HG02798 (cell line): ENCODE measurements around the gene OAT.
A peak's percentile ranks its signal among the peaks of the same experiment; 100 is the strongest.
"Not testable (repeated sequence)": the region's sequence is repeated elsewhere in the genome, so short reads cannot be mapped to it uniquely, and the experiment has no call there.

Source experiments
- ATAC-seq: cut with Tn5 transposase; IDR thresholded peaks from one replicate; pipeline ENCODE4 v1.9.1; 2021; ENCODE audit warnings: mild to moderate bottlenecking; ENCODE audit not compliant: unreplicated experiment, poor library complexity

Gene OAT

DNA sequence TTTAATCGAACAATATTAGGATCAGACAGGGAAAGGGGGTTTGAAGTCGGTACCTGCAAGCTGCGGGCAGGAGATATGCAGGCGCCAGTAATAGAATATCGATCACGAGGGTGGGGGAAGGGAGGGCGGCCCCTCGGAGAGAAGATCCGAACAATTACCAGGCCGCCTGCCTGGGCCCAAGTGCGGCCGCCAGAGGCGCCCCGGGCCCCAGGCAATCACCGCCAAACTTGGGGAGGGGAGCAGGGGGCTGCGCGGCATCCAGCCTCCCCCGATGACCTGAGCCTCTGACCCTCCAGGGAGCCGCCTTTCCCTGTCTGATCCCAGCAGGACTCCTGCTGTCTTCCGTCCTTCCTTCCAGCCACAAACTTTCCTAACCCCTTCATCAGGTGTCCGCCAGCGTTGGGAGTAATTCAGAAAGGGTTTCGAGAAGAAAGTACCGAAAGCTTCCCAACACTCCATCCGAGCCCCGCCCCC is 30.0 kb upstream of the OAT start:
- no peak for ATAC-seq

DNA sequence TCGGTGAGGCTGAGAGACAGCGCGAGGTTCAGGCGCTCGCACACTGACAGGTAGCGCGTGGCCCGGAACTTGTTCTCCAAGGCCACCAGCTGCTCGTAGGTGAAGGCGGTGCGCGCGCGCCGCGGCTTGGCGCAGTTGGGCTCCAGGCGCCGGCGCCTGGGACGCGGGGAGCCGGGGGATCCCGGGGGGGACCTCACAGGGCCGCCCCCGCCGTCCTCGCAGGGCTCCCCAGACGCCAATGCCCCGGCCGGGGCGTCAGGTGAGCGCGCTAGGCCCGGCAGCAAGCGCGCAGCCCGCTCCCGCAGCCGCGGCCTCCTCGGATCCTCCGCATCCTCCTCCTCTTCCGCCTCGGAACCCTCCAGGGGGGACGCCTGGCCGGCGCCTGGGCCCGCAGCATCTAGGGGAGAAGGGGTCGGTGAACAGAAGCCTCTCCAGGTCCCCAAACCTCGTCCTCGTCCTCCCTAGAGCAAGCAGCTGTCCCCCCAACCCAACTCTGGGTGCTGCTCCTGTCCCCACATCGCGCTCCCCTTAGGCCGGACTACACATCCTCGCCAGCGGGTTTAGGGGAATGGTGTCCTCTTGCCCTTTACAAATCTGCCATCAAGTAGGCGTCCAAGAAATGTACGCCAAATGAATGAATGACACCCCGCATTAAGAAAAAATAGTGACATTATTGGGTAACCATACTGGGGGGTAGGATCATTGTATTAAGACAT is 29.2 kb upstream of the OAT start:
- ATAC-seq: no peak

DNA sequence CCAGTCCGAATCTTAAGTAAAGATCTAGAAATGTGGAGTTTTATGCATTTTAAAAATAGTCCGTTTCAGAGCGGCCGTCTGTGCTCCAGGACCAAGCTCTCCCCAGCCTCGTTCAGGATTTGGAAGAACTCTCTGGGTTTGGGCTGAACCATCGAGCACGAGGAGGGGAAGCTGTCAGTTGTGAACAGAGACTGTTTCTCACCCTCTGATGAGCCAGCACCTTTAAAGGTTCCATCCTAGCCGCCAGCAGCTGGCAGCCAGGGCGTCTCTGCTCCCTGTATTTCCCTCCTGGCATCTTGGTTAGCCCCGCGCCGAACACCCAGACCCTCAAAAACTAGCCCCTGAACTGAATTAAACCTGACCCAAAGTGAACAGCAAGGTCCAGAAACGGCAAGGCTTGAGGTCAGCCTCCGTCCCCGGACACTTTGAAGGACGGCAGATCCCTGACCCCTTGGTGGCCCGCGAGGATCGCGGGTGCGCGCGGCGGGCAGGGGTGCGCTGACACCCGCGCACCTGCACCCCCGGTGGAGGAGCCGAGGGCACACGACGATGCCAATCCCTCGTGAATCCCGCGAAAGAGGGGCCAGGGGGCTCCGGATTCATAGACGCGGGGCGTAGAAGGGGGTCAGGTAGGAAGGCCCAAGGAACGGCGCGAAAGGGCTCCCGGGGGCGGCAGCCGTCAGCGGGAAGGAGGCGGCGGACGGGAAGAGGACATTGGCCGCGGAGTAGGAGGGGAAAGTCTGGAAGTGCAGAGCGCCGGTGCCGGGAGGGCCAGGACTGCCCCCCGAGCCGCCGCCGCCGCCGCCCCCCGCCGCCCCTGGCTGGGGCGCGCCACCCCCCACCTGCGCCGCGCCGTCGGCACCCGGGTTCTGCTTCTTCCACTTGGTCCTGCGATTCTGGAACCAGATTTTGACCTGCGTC is 28.4 kb upstream of the OAT start:
- ATAC-seq: no peak

DNA sequence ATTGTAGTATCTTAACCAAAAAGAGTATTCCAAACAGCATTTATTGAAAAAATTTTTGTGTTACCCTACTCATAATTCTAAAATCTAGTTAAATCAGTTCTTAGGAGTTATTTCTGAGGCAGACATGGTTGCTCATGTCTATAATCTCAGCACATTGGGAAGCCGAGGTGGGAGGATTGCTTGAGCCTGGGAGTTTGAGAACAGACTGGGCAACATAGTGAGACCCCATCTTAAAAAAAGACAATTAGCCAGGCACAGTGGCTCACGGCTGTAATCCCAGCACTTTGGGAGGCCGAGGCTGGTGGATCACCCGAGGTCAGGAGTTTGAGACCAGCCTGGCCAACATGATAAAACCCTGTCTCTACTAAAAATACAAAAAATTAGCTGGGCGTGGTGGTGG is 23.0 kb upstream of the OAT start:
- ATAC-seq: not testable (repeated sequence)

DNA sequence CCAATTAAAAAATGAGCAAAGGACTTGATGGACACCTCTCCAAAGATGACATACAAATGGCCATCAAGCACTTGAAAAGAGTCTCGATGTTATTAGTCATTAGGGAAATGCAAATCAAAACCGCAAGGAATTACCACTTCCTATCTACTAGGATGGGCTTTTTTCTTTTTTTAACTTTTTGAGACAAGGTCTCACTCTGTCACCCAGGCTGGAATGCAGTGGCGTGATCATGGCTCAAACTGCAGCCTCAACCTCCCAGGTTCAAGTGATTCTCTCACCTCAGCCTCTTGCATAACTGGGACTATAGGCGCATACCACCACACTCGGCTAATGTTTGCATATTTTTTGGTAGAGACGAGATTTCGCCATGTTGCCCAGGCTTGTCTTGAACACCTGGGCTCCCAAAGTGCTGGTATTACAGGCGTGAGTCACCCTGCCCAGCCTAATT is 17.5 kb upstream of the OAT start:
- peak; percentile 62 for ATAC-seq

DNA sequence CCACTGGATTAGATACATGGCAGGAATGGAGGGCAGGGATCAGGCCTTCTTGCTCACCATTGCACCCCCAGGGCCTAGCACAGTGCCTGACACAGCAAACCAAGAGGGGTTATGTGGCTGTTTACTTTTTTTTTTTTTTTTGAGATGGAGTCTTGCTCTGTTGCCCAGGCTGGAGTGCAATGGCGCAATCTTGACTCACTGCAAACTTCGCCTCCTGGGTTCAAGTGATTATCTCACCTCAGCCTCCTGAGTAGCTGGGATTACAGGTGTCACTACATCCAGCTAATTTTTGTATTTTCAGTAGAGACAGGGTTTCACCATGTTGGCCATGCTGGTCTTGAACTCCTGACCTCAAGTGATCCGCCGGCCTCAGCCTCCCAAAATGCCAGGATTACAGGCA is 17.0 kb upstream of the OAT start:
- ATAC-seq: not testable (repeated sequence)

DNA sequence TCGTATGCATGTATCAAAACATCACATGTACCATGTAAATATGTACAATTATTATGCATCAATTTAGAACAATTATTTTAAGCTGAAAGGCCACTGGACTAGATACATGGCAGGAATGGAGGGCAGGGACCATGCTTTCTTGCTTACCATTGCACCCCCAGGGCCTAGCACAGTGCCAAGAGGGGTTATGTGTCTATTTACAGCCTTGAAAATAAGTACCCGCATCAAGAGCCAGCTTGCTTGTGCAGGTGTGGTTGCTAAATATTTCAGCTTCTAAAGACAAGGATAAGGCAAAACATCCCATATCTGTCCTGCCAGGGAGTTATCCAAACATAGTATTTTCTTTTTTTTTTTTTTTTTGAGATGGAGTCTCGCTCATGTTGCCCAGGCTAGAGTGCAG is 14.7 kb upstream of the OAT start:
- ATAC-seq: no peak

DNA sequence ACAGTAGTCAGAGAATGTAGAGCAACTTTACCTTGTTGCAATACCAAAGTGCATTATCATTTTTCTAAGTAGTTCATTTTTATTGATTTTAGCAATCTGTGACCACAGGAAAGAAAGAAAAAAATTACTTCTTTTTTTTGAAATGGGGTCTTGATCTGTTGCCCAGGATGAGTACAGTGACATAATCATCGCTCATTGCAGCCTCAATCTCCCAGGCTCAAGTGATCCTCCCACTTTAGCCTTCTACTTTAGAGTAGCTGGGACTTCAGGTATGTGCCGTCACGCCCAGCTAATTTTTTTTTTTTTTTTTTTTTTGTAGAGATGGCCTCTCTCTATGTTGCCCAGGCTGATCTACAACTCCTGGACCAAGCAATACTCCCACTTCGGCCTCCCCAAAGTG is 11.4 kb upstream of the OAT start:
- no peak for ATAC-seq

DNA sequence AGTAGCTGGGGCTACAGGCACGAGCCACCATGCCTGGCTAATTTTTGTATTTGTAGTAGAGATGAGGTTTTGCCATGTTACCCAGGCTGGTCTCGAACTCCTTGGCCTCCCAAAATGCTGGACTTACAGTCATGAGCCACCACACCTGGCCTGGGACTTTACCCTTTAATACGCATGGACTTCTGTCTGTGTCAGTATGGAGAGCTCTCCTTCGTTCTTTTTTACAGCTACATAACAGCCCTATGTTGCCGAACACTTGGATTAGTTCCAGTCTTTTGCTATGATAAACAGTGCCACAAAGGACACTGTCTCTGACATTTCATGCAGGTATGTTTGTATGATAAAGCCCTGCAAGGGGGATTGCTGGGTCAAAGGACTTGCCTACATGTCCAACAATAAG is 10.9 kb upstream of the OAT start:
- ATAC-seq: no peak

DNA sequence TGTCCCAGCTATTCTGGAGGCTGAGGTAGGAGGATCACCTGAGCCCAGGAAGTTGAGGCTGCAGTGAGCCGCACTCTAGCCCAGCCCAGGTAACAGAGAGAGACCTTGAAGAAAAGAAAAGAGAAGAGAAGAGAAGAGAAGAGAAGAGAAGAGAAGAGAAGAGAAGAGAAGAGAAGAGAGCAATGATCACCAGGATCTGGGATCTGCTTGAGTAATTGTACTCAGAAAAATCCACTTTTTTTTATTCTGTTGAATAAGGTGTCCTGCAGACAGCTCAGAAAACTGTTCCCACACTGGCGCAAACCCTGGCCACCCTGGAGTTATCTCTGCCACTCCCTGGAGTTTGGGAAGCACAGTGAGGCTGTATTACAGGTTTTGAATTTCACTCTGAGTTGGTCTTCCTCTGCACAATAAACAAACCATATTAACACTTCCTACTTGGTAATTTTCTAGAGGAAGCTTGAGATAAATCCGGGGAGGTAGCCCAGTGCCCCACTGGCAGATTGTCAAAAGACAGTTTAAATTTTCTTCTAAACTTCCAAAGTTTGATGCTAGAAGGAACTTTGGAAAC is 9.6 kb upstream of the OAT start:
- no peak for ATAC-seq

DNA sequence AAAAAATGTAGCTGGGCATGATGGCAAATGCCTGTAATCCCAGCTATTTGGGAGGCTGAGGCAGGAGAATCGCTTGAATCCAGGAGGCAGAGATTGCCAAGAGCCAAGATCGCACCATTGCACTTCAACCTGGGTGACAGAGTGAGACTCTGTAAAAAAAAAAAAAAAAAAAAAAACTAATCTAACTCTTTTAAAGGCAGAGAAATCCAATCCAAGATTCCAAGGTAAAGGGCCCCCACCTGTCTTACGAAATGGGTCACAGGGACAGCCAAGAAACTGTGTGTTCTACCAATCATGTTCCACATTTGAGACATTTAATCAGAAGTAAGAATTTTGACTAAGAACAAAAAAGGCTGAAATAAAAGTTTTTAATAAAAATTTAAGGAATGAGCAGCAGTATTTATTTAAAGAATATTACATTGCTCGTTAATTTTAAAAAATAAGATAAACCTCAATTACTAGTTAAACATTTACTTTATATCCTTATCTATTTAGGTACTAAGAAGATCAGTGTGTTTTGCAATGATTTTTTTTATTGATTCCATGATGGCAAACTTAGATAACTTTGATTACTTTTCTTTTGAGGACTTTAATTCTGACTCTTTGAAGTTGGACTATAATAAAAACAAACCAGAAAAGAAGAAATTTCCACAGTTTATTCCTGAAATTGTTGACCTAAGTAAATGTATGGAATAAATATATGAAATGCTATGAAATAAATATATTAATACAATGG is 6.7 kb upstream of the OAT start:
- ATAC-seq: no peak

DNA sequence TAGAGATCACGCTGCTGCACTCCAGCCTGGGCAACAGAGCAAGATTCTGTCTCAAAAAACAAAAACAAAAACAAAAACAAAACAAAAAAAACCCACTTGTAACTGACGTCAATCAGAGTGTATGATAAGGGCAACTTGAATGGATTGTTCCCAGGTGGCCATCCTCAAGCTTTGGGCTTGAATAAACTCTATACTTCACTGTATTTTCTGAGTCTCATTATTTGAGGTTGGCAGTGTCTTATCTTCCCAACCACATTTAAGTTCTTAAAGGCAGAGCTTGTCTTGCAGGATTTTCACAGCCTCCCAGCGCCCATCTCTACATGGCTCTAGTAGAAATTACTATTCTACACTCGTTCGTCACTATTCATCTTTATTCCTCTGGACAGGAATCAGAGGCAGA is 5.1 kb upstream of the OAT start:
- no peak for ATAC-seq

DNA sequence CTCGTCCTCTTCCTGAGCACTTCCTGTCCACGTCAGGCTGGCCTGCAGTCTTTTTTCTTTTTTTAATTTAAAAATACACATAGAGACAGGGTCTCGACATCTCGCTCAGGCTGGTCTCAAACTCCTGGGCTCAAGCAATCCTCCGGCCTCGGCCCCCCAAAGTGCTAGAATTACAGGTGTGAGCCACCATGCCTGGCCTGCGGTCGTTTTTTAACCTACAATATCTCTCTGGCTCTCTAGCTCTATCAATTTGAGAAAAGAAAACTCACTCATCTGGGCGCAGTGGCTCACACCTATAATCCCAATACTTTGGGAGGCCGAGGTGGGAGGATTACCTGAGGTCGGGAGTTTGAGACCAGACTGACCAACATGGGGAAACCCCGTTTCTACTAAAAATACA is 4.0 kb upstream of the OAT start:
- no peak for ATAC-seq

DNA sequence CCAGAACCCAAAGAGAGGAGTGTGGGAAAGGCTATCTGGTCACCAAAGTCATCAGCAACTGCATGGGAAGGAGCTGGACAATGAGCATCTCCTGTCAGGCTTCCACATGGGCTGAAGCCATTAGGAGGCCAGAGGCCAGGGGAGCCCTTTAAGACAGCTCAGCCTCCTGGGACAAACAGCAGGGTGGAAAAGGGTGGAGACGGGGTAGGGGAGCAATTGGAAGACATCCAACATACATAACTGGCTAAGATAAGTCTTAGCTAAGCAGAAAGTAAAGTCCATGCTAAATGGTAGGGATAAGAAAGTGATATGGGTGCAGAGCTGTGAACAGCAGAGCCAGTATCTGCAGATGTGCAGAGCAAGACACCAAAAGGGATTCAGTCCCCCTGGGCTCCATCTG is 1.5 kb upstream of the OAT start:
- ATAC-seq: no peak

DNA sequence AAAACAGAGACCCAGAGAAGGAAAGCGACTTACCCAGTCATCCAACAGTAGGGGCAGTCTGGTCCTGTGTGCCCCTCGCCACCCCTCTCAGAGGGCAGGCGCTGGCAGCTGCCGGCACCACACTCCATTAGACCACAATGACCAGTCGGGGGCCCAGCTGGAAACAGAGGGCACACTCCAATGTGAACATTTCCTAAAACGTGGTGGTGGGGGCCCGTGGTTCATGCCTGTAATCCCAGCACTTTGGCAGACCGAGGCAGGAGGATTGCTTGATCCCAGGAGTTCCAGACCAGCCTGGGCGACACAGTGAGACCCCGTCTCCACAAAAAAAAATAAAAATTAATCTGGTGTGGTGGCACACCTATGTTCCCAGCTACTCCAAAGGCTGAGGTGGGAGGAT is 912 bp upstream of the OAT start:
- no peak for ATAC-seq

DNA sequence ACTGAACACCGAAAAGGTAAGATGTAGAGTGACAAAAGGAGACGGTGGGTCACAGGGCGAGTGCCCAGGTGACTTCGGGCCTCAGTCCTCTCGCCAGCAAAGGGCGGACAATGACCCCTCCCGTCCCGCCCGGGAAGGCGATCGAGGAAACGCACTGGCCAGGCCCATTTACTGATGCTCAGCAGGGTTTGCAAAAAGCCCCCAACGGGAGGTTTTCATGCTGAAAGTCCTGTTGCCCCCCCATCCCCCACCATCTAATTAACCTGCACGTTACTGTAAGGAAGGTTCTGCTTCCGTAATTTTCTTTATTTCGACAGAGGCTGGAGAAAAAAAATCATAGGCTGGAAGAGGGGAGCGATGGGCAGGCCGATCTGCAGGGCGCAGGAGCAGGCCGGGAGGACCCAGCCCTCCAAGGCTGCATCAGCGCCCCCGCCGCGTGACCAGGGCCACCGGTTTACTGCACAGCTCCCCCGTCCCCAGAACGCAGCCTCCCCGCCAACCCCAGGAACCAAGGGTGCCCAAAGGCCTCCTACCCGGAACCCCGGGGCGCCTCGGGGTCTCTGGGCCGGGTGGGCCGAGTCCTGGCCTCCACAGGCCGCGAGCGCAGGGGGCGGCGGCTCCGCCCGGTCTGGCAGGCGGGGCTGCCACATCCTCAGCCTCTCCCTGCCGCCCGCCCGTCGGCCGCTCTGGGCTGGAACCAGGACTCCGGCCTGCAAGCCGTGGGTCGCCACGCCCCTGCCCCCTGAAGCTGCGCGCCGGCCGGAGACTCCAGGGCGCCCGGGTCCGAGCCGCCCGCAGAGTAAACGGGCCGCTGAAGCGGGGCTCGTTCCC is 613 bp downstream of the OAT start:
- peak; percentile 38 for ATAC-seq

DNA sequence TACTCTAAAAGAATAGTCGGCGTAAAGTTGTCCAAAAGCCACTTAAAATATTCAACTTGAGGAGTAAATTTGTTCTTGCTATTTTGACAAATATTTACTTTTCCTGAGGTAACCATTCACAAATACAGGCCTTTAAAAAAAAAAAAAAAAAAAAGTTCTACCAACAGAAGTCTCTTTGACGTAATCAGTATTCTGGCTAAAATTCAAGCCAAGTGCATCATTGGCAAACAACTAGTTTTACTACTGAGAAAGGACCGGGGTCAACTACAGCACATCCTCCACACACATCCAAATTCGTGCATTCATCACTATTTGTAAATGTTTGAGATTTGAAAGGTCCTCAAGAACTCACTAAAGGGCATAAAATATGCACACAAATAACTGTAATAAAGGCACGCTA is 2.0 kb downstream of the OAT start:
- no peak for ATAC-seq

DNA sequence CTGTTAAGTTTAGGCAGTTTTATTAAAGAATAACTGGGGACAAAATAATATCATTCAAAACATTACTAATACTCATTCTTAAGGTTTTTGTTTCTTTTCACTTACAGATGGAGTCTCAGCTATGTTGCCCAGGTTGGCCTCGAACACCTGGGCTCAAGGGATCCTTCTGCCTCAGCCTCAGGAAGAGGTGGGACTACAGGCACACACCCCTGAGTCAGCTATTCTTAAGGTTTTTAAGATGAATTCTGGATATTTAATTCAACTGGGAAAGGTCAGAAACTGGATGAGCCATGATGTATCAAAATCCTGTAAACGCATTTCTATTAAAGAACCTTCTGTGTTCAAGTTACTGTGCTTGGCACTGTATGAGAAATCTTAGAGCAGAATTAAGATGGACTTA is 3.5 kb downstream of the OAT start:
- no peak for ATAC-seq

DNA sequence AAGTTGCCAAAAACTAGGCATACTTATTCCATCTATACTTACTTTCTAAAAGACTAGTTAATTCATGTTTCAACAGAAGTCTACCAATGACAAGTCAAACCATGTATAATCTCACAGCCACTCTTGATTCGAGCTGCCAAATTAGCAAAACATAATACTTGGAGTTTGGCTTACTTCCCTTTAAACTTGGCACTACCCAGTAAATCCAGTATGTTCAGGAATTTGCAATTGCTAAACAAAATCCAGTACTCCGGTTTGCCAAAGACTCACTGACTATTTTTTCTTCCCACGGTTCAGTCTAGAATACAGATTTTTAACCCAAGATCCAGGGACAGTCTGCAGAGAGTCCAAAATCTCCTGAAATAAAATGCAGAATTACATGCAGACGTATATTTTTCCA is 4.6 kb downstream of the OAT start:
- ATAC-seq: no peak

DNA sequence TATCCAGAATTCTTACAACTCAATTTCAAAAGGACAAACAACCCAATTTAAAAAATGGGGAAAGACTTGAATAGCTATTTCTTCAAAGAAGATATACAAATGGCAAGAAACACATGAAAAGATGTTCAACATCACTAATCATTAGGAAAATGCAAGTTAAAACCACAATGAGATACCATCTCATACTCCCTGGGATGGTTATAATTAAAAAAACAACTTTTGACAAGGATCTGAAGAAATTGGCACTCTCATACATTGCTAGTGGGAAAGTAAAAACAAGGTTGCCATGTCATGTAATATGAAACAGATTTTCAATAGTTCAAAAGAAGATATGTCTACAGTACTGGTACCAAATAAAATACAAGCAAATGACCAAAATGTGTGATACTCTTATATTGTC is 9.0 kb downstream of the OAT start:
- ATAC-seq: no peak
